RPMI7951 (cell line): ENCODE results near the gene PPP1R15A. TPM values are rescaled to one million over a fixed set of nuclear protein-coding genes. Genes with fewer than 3 reads are reported as not detected.
A peak's percentile ranks its signal among the peaks of the same experiment; 100 is the strongest.
"Not testable (repeated sequence)": the region's sequence is repeated elsewhere in the genome, so short reads cannot be mapped to it uniquely, and the experiment has no call there.

Experiments
- DNase-seq: peaks from one replicate; pipeline ENCODE4 v3.0.0-alpha.2; 2012; ENCODE audit warnings: low read depth
- total RNA-seq: library from RNA; depleted of rRNA; stranded (reverse); fragments of >200 nt; shearing (Covaris generic); gene quantifications from 2 replicates; pipeline ENCODE4 v1.2.3, GENCODE V29; 2014; rRNA removed

PPP1R15A gene
- total RNA-seq, result 25.7 and 27.3 TPM in 2 replicates

GRCh38 chr19:48872182-48872883 lies at the start of gene PPP1R15A:
Gene PPP1R15A (plus strand): TSS chr19:48872421. CDS start chr19:48873234, 813 bp downstream.
- DNase-seq, result peak; percentile 98

GRCh38 chr19:48822514-48822913 lies 49.7 kb upstream of the PPP1R15A start:
- no peak for DNase-seq

GRCh38 chr19:48826606-48827020 lies 45.6 kb upstream of the PPP1R15A start:
- no peak for DNase-seq

- no peak for DNase-seq
Observed at GRCh38 chr19:48830088-48830487, 42.1 kb upstream of the PPP1R15A start.

- DNase-seq, result no peak
Observed at GRCh38 chr19:48830965-48831364, 41.3 kb upstream of the PPP1R15A start.

GRCh38 chr19:48833049-48833448 lies 39.2 kb upstream of the PPP1R15A start:
- no peak for DNase-seq

- no peak for DNase-seq
Observed at GRCh38 chr19:48833977-48834376, 38.2 kb upstream of the PPP1R15A start.

GRCh38 chr19:48835734-48836088 lies 36.5 kb upstream of the PPP1R15A start:
- DNase-seq, result peak; percentile 81

- no peak for DNase-seq
Observed at GRCh38 chr19:48836089-48837017, 35.9 kb upstream of the PPP1R15A start, which contains the start of gene HSD17B14. Gene HSD17B14 (minus strand): TSS chr19:48836491. CDS start chr19:48836411, 80 bp downstream.

GRCh38 chr19:48837051-48837524 lies 35.1 kb upstream of the PPP1R15A start:
- peak; percentile 77 for DNase-seq

- DNase-seq, result no peak
Observed at GRCh38 chr19:48837687-48838086, 34.5 kb upstream of the PPP1R15A start.

GRCh38 chr19:48841047-48841446 lies 31.2 kb upstream of the PPP1R15A start:
- DNase-seq, result no peak

- no peak for DNase-seq
Observed at GRCh38 chr19:48841571-48841970, 30.6 kb upstream of the PPP1R15A start.

GRCh38 chr19:48842789-48843162 lies 29.4 kb upstream of the PPP1R15A start:
- peak; percentile 58 for DNase-seq

GRCh38 chr19:48844472-48844871 lies 27.7 kb upstream of the PPP1R15A start:
- DNase-seq, result peak; percentile 62

GRCh38 chr19:48845384-48845783 lies 26.8 kb upstream of the PPP1R15A start:
- DNase-seq, result no peak

- DNase-seq, result not testable (repeated sequence)
Observed at GRCh38 chr19:48846659-48847058, 25.6 kb upstream of the PPP1R15A start.

- no peak for DNase-seq
Observed at GRCh38 chr19:48852292-48852691, 19.9 kb upstream of the PPP1R15A start.

- no peak for DNase-seq
Observed at GRCh38 chr19:48853483-48853882, 18.7 kb upstream of the PPP1R15A start.

GRCh38 chr19:48854103-48854502 lies 18.1 kb upstream of the PPP1R15A start:
- DNase-seq, result no peak

- DNase-seq, result no peak
Observed at GRCh38 chr19:48856921-48857320, 15.3 kb upstream of the PPP1R15A start.

- DNase-seq, result no peak
Observed at GRCh38 chr19:48858984-48859710, 13.1 kb upstream of the PPP1R15A start.
